Measurements from ENCODE around the gene CCDC175.

GRCh38 chr14:59465316-59466135, 111.1 kb downstream of the CCDC175 start, which contains the start of gene GPR135:
- TF ChIP-seq, protein P1, sequence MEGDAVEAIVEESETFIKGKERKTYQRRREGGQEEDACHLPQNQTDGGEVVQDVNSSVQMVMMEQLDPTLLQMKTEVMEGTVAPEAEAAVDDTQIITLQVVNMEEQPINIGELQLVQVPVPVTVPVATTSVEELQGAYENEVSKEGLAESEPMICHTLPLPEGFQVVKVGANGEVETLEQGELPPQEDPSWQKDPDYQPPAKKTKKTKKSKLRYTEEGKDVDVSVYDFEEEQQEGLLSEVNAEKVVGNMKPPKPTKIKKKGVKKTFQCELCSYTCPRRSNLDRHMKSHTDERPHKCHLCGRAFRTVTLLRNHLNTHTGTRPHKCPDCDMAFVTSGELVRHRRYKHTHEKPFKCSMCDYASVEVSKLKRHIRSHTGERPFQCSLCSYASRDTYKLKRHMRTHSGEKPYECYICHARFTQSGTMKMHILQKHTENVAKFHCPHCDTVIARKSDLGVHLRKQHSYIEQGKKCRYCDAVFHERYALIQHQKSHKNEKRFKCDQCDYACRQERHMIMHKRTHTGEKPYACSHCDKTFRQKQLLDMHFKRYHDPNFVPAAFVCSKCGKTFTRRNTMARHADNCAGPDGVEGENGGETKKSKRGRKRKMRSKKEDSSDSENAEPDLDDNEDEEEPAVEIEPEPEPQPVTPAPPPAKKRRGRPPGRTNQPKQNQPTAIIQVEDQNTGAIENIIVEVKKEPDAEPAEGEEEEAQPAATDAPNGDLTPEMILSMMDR (IDR thresholded peaks at IDR 0.05; ENCODE audit: low read depth, low read length): no peak
- no peak for TF ChIP-seq POLR2A (IDR thresholded peaks at IDR 0.05; ENCODE audit: extremely low read depth, insufficient read length)
- TF ChIP-seq MYC (IDR thresholded peaks at IDR 0.05; ENCODE audit: low read depth, low read length): no peak
- TF ChIP-seq MAX (IDR thresholded peaks at IDR 0.05; ENCODE audit: low read depth, low read length): no peak
